Hindlimb muscle (tissue), 1 donor: ENCODE data around the gene CACYBP. TPM values are rescaled to one million over a fixed set of nuclear protein-coding genes. Genes with fewer than 3 reads are reported as not detected.
"Not testable (repeated sequence)": the region's sequence is repeated elsewhere in the genome, so short reads cannot be mapped to it uniquely, and the experiment has no call there.

Source experiments
- DNase-seq: peaks from one replicate; pipeline ENCODE4 v3.0.0-alpha.2; 2013
- polyA plus RNA-seq: library from polyadenylated mRNA; unstranded; fragments of 120-200 nt; gene quantifications from one replicate; pipeline ENCODE4 v1.2.1, GENCODE V29; 2013; ENCODE audit not compliant: insufficient read length

Gene CACYBP
- polyA plus RNA-seq, 1 donor = 86.4 TPM

- DNase-seq = no peak
Observed at GRCh38 chr1:175013445-175013844, 13.7 kb downstream of the CACYBP start.

- DNase-seq = no peak
Observed at GRCh38 chr1:175015243-175015642, 15.5 kb downstream of the CACYBP start.

GRCh38 chr1:175019524-175019923, 19.8 kb downstream of the CACYBP start:
- no peak for DNase-seq

GRCh38 chr1:175023043-175023921, 23.5 kb downstream of the CACYBP start, which contains the start of gene MRPS14:
MRPS14 (minus strand) TSS chr1:175023425; CDS start chr1:175023408, 17 bp downstream.
- DNase-seq = peak; percentile 100

GRCh38 chr1:175023922-175024242, 24.1 kb downstream of the CACYBP start:
- not testable (repeated sequence) for DNase-seq

GRCh38 chr1:175024773-175025172, 25.0 kb downstream of the CACYBP start:
- DNase-seq = no peak

GRCh38 chr1:175033953-175034352, 34.2 kb downstream of the CACYBP start:
- DNase-seq = no peak

- no peak for DNase-seq
Observed at GRCh38 chr1:175034775-175035174, 35.0 kb downstream of the CACYBP start.

- DNase-seq = no peak
Observed at GRCh38 chr1:175035865-175036264, 36.1 kb downstream of the CACYBP start.

- no peak for DNase-seq
Observed at GRCh38 chr1:175036476-175036875, 36.7 kb downstream of the CACYBP start.

GRCh38 chr1:175037416-175037815, 37.7 kb downstream of the CACYBP start:
- DNase-seq = no peak

- DNase-seq = no peak
Observed at GRCh38 chr1:175040324-175040879, 40.7 kb downstream of the CACYBP start.

GRCh38 chr1:175042650-175043049, 42.9 kb downstream of the CACYBP start:
- DNase-seq = no peak

- DNase-seq = no peak
Observed at GRCh38 chr1:175043824-175044223, 44.1 kb downstream of the CACYBP start.

GRCh38 chr1:175044591-175044990, 44.8 kb downstream of the CACYBP start:
- DNase-seq = not testable (repeated sequence)

- DNase-seq = no peak
Observed at GRCh38 chr1:175045097-175045496, 45.4 kb downstream of the CACYBP start.

- no peak for DNase-seq
Observed at GRCh38 chr1:175045519-175045918, 45.8 kb downstream of the CACYBP start.

- no peak for DNase-seq
Observed at GRCh38 chr1:175050992-175051391, 51.2 kb downstream of the CACYBP start.

GRCh38 chr1:175054736-175055135, 55.0 kb downstream of the CACYBP start:
- no peak for DNase-seq

Other genes starting within 250 kb of the CACYBP start
- 21.8 TPM for gene MRPS14, start 23.5 kb downstream of the CACYBP start, polyA plus RNA-seq
- 4.8 TPM for gene TNN, start 67.9 kb downstream of the CACYBP start, polyA plus RNA-seq
- 16.1 TPM for gene KIAA0040, start 192.8 kb downstream of the CACYBP start, polyA plus RNA-seq